HepG2 (cell line): ENCODE measurements around the gene CCDC175. TPM values are rescaled to one million over a fixed set of nuclear protein-coding genes. Genes with fewer than 3 reads are reported as not detected.

Experiments used
- CAMTA2 ChIP-seq: sonication (generic); formaldehyde crosslinking; IDR thresholded peaks from 2 replicates; pipeline ENCODE4 v1.4.0; 2020; ENCODE audit warnings: mild to moderate bottlenecking, missing genetic modification reagents, borderline replicate concordance
- FOXM1 ChIP-seq: sonication (generic); formaldehyde crosslinking; IDR thresholded peaks from 2 replicates; pipeline ENCODE4 v1.5.0; 2020; ENCODE audit warnings: missing genetic modification reagents
- HMGXB3 ChIP-seq: sonication (generic); formaldehyde crosslinking; IDR thresholded peaks from 2 replicates; pipeline ENCODE4 v1.4.0; 2020; ENCODE audit warnings: missing genetic modification reagents, borderline replicate concordance
- MAZ ChIP-seq, 2 experiments: sonication (generic) in 1 of 2; formaldehyde crosslinking in 1 of 2; IDR thresholded peaks; 2 replicates each; pipeline versions ENCODE4 v1.5.0 to v1.6.1; 2012 to 2020; ENCODE audit warnings: low read depth in 2 of 2, mild to moderate bottlenecking in 2 of 2, borderline replicate concordance in 1 of 2, improper control_type of control experiment in 1 of 2, low read length in 1 of 2, missing genetic modification reagents in 1 of 2, moderate library complexity in 1 of 2
- NR2F1 ChIP-seq, 2 experiments: fragments of 450-650 bp in 1 of 2; formaldehyde crosslinking in 1 of 2; IDR thresholded peaks; 2 replicates each; pipeline versions ENCODE4 v1.5.0 to v1.6.1; 2016 to 2020; ENCODE audit warnings: mild to moderate bottlenecking in 1 of 2, missing compliant biosample characterization in 1 of 2, missing genetic modification reagents in 1 of 2, moderate library complexity in 1 of 2
- RAD21 ChIP-seq: fragments of 450-650 bp; formaldehyde crosslinking; IDR thresholded peaks from 2 replicates; pipeline ENCODE4 v1.5.0; 2020; ENCODE audit warnings: mild to moderate bottlenecking
- RORA ChIP-seq: sonication (generic); formaldehyde crosslinking; IDR thresholded peaks from 2 replicates; pipeline ENCODE4 v1.5.0; 2020; ENCODE audit warnings: mild to moderate bottlenecking, missing genetic modification reagents, moderate library complexity
- TFDP2 ChIP-seq: sonication (generic); formaldehyde crosslinking; IDR thresholded peaks from 2 replicates; pipeline ENCODE4 v1.4.0; 2020; ENCODE audit warnings: missing genetic modification reagents
- YEATS2 ChIP-seq: sonication (generic); formaldehyde crosslinking; IDR thresholded peaks from 2 replicates; pipeline ENCODE4 v1.4.0; 2020; ENCODE audit warnings: missing genetic modification reagents, borderline replicate concordance
- ZBTB1 ChIP-seq: sonication (generic); formaldehyde crosslinking; IDR thresholded peaks from 2 replicates; pipeline ENCODE4 v1.4.0; 2020; ENCODE audit warnings: missing genetic modification reagents, borderline replicate concordance
- ZFP91 ChIP-seq: sonication (generic); formaldehyde crosslinking; IDR thresholded peaks from 2 replicates; pipeline ENCODE4 v1.9.0; 2022; ENCODE audit warnings: missing genetic modification reagents, mild to moderate bottlenecking, borderline replicate concordance
- ZNF281 ChIP-seq: sonication (generic); formaldehyde crosslinking; IDR thresholded peaks from 2 replicates; pipeline ENCODE4 v1.4.0; 2020; ENCODE audit warnings: missing genetic modification reagents, borderline replicate concordance
- ZNF383 ChIP-seq: sonication (generic); formaldehyde crosslinking; IDR thresholded peaks from 2 replicates; pipeline ENCODE4 v1.4.0; 2020; ENCODE audit warnings: missing genetic modification reagents, mild to moderate bottlenecking, borderline replicate concordance
- ZNF691 ChIP-seq: sonication (generic); formaldehyde crosslinking; IDR thresholded peaks from 2 replicates; pipeline ENCODE4 v1.4.0; 2020; ENCODE audit warnings: missing genetic modification reagents, low read depth, mild to moderate bottlenecking, borderline replicate concordance
- ZNF746 ChIP-seq: sonication (generic); formaldehyde crosslinking; IDR thresholded peaks from 2 replicates; pipeline ENCODE4 v1.8.0; 2022; ENCODE audit warnings: mild to moderate bottlenecking, missing genetic modification reagents
- polyA plus RNA-seq, 8 experiments: library from polyadenylated mRNA; depleted of rRNA in 3 of 8; stranded (reverse) in 7 of 8; unstranded in 1 of 8; fragments of >200 nt; fragmentation: Illumina TruSeq in 4 of 8; extraction: Trizol in 4 of 8; gene quantifications; 2 replicates each; pipeline versions ENCODE4 v1.2.1 to v1.2.3, GENCODE V29; 2011 to 2016; ENCODE audit warnings: low read depth in 4 of 8, missing spikeins in 1 of 8, mixed read lengths in 1 of 8; ENCODE audit not compliant: insufficient read depth in 1 of 8
- total RNA-seq, 5 experiments: library from RNA; depleted of rRNA; stranded (reverse); fragments of >200 nt; fragmentation: Illumina TruSeq; extraction: Trizol; gene quantifications; 2 replicates each; pipeline ENCODE4 v1.2.3, GENCODE V29; 2016; ENCODE audit warnings: low read depth in 1 of 5

CCDC175 gene
- total and polyA plus RNA-seq, 2 of the 13 experiments (the other 11 are each of a cell fraction or from before 2014, with no cell fraction given): not detected

GRCh38 chr14:59464486-59465315, 111.9 kb downstream of the CCDC175 start (continued):
- TF ChIP-seq HMGXB3 (CRISPR knock-in tag) (no peak), MAZ (IDR thresholded peaks at IDR 0.05; ENCODE audit: borderline replicate concordance, low read depth, low read length) (no peak), MAZ (CRISPR knock-in tag; IDR thresholded peaks at IDR 0.05; ENCODE audit: low read depth) (peak; percentile 79), ZNF383 (CRISPR knock-in tag) (no peak), ZNF281 (no peak), ZFP91 (no peak), ZNF691 (CRISPR knock-in tag) (no peak), ZNF746 (CRISPR knock-in tag) (no peak), CAMTA2 (CRISPR knock-in tag) (no peak), YEATS2 (no peak), NR2F1 (CRISPR knock-in tag; IDR thresholded peaks at IDR 0.05) (no peak), TFDP2 (CRISPR knock-in tag) (no peak; the same call in 1 of the 2 replicates), ZBTB1 (CRISPR knock-in tag) (no peak), FOXM1 (CRISPR knock-in tag) (no peak), RAD21 (CRISPR knock-in tag) (0 out of 2 replicates have a peak, but pooled peaks have one; percentile 17), RORA (CRISPR knock-in tag) (no peak)
